DOHH2 (cell line): ENCODE results near the gene JAG2.

ENCODE experiments used
- H3F3A ChIP-seq: fragments of 200-600 bp; sonication (generic), shearing (Covaris generic); 2 replicates; pipeline ENCODE4 v1.6.0; 2016; ENCODE audit warnings: antibody characterized with exemption, mild to moderate bottlenecking; ENCODE audit not compliant: control insufficient read depth, insufficient read depth
- H3K27ac ChIP-seq: fragments of 200-600 bp; sonication (generic); 2 replicates; pipeline ENCODE4 v1.5.1; 2014; ENCODE audit warnings: low read depth, mild to moderate bottlenecking, low read length, moderate library complexity
- H3K27me3 ChIP-seq: fragments of 200-600 bp; sonication (generic); 2 replicates; pipeline ENCODE4 v1.6.1; 2014; ENCODE audit warnings: mild to moderate bottlenecking, low read length, mixed read lengths; ENCODE audit not compliant: control insufficient read depth
- H3K36me3 ChIP-seq: fragments of 200-600 bp; sonication (generic); 2 replicates; pipeline ENCODE4 v1.6.1; 2014; ENCODE audit warnings: mild to moderate bottlenecking, low read length, moderate library complexity, mixed read lengths; ENCODE audit not compliant: control insufficient read depth
- H3K4me1 ChIP-seq: fragments of 200-600 bp; sonication (generic); 2 replicates; pipeline ENCODE4 v1.6.1; 2014; ENCODE audit warnings: mild to moderate bottlenecking, low read length, mixed read lengths; ENCODE audit not compliant: control insufficient read depth
- H3K4me2 ChIP-seq: fragments of 200-600 bp; sonication (generic); 2 replicates; pipeline ENCODE4 v1.6.0; 2014; ENCODE audit warnings: mild to moderate bottlenecking, low read length, moderate library complexity
- H3K4me3 ChIP-seq: fragments of 200-600 bp; sonication (generic); 2 replicates; pipeline ENCODE4 v1.5.1; 2014; ENCODE audit warnings: mild to moderate bottlenecking, low read length, mixed read lengths
- H3K79me2 ChIP-seq: fragments of 200-600 bp; sonication (generic); 2 replicates; pipeline ENCODE4 v1.6.1; 2014; ENCODE audit warnings: mild to moderate bottlenecking, low read length, mixed read lengths; ENCODE audit not compliant: control insufficient read depth
- H3K9me2 ChIP-seq: fragments of 200-600 bp; sonication (generic); replicated peaks from 2 replicates; pipeline ENCODE4 v1.6.1; 2014; ENCODE audit warnings: mild to moderate bottlenecking, low read length, mixed read lengths; ENCODE audit not compliant: control insufficient read depth
- H3K9me3 ChIP-seq: fragments of 200-600 bp; sonication (generic); 2 replicates; pipeline ENCODE4 v1.6.1; 2014; ENCODE audit warnings: antibody characterized with exemption, low read length, mixed read lengths; ENCODE audit not compliant: control insufficient read depth, insufficient read depth
- H4K20me1 ChIP-seq: fragments of 200-600 bp; sonication (generic); 2 replicates; pipeline ENCODE4 v1.6.0; 2014; ENCODE audit warnings: low read depth, mild to moderate bottlenecking, antibody characterized with exemption, low read length, moderate library complexity; ENCODE audit not compliant: control insufficient read depth, insufficient read depth
- CTCF ChIP-seq: fragments of 200-600 bp; sonication (generic); IDR thresholded peaks from one replicate; pipeline ENCODE4 v1.5.1; 2014; ENCODE audit warnings: antibody characterized with exemption, mild to moderate bottlenecking, low read depth, low read length; ENCODE audit not compliant: poor library complexity, severe bottlenecking
- EZH2phosphoT487 ChIP-seq: fragments of 200-600 bp; sonication (generic); IDR thresholded peaks from 2 replicates; pipeline ENCODE4 v1.6.1; 2017; ENCODE audit warnings: borderline replicate concordance, mild to moderate bottlenecking, antibody characterized with exemption, low read length, moderate library complexity, mixed read lengths

The JAG2 gene

GRCh38 chr14:105210266-105211025, 41.9 kb upstream of the JAG2 start:
- TF ChIP-seq CTCF (no peak), EZH2phosphoT487 (no peak)
- no peak overlapping the region for H3K27ac ChIP-seq
- H3K4me3 ChIP-seq = no peak overlapping the region
- no peaks in the 10 kb centered on the region for H3F3A ChIP-seq
- no peaks in the 10 kb centered on the region for H4K20me1 ChIP-seq
- H3K4me2 ChIP-seq = no peak overlapping the region
- no peaks in the 10 kb centered on the region for H3K27me3 ChIP-seq
- H3K36me3 ChIP-seq = no peaks in the 10 kb centered on the region
- H3K9me3 ChIP-seq = no peaks in the 10 kb centered on the region
- H3K79me2 ChIP-seq = no peaks in the 10 kb centered on the region
- no peaks in the 10 kb centered on the region for H3K4me1 ChIP-seq
- H3K9me2 ChIP-seq = no peaks in the 10 kb centered on the region

- H3K27ac ChIP-seq = no peak overlapping the region
- no peaks in the 10 kb centered on the region for H3F3A ChIP-seq
- no peaks in the 10 kb centered on the region for H3K4me1 ChIP-seq
- H3K4me3 ChIP-seq = no peak overlapping the region
- no peaks in the 10 kb centered on the region for H3K36me3 ChIP-seq
- no peaks in the 10 kb centered on the region for H3K27me3 ChIP-seq
- no peaks in the 10 kb centered on the region for H3K9me2 ChIP-seq
- TF ChIP-seq CTCF = no peak
- TF ChIP-seq EZH2phosphoT487 = no peak
- no peaks in the 10 kb centered on the region for H3K79me2 ChIP-seq
- no peak overlapping the region for H3K4me2 ChIP-seq
- H4K20me1 ChIP-seq = no peaks in the 10 kb centered on the region
- H3K9me3 ChIP-seq = no peaks in the 10 kb centered on the region
These were observed 41.1 kb upstream of the JAG2 start for GRCh38 chr14:105209646-105210045.

GRCh38 chr14:105209091-105209490, 40.5 kb upstream of the JAG2 start:
- no peaks in the 10 kb centered on the region for H3K4me1 ChIP-seq
- no peak overlapping the region for H3K4me2 ChIP-seq

More at GRCh38 chr14:105209091-105209490, 40.5 kb upstream of the JAG2 start:
- H3K27ac ChIP-seq = no peak overlapping the region
- H3K9me2 ChIP-seq = no peaks in the 10 kb centered on the region
- no peaks in the 10 kb centered on the region for H3K36me3 ChIP-seq
- no peaks in the 10 kb centered on the region for H3F3A ChIP-seq
- TF ChIP-seq EZH2phosphoT487 (no peak), CTCF (no peak)
- H3K79me2 ChIP-seq = no peaks in the 10 kb centered on the region
- no peaks in the 10 kb centered on the region for H4K20me1 ChIP-seq
- no peak overlapping the region for H3K4me3 ChIP-seq
- no peaks in the 10 kb centered on the region for H3K9me3 ChIP-seq
- H3K27me3 ChIP-seq = no peaks in the 10 kb centered on the region
